Nephron (organoid): ENCODE measurements around the gene TMEM164.

Experiments used
- H3K27ac Mint-ChIP-seq, 3 experiments: 2 replicates each; pipeline ENCODE4 v1.8.0; 2020; ENCODE audit warnings: mixed read lengths in 3 of 3, mild to moderate bottlenecking in 2 of 3, moderate library complexity in 1 of 3
- H3K27me3 Mint-ChIP-seq: 2 replicates; pipeline ENCODE4 v1.8.0; 2021; ENCODE audit warnings: low read depth, mild to moderate bottlenecking, moderate library complexity, mixed read lengths
- H3K36me3 Mint-ChIP-seq: 2 replicates; pipeline ENCODE4 v1.8.0; 2020; ENCODE audit warnings: low read depth, mixed read lengths
- H3K4me1 Mint-ChIP-seq: 2 replicates; pipeline ENCODE4 v1.8.0; 2020; ENCODE audit warnings: mixed read lengths
- H3K4me3 Mint-ChIP-seq, 3 experiments: 2 replicates each; pipeline ENCODE4 v1.8.0; 2020; ENCODE audit warnings: mild to moderate bottlenecking in 3 of 3, mixed read lengths in 3 of 3, moderate library complexity in 2 of 3
- H3K9me3 Mint-ChIP-seq: 2 replicates; pipeline ENCODE4 v1.8.0; 2020; ENCODE audit warnings: mixed read lengths
- CTCF ChIP-seq, 3 experiments: fragments of 200-600 bp; sonication (generic); IDR thresholded peaks; one replicate each; pipeline ENCODE4 v1.5.0; 2021; ENCODE audit warnings: antibody characterized with exemption in 3 of 3; ENCODE audit not compliant: unreplicated experiment in 3 of 3

TMEM164 gene

DNA sequence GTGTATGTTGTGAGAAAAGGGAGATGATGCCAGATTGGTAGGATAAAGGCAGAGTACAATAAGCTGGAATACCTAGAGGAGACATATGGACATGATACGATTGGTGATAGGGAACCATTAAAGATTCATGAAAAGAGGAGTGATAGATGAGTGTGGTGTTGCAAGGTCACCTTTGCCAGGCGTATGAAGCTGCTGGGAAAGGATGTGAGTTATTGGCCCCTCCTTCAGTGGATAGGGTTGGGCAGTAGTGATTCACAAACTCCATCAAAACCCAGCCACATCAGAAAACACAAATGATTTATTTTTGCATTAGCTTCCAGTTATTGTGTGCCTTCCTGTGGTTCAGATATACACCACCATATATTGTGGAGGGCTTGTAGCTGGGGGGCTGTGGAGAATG, 34.3 kb downstream of the TMEM164 start:
- no peak for TF ChIP-seq CTCF (IDR thresholded peaks at IDR 0.05; ENCODE audit: unreplicated experiment in 3 of 3)
- Mint-ChIP-seq H3K9me3 (no peaks in the 10 kb centered on the region), H3K4me1 (peaks cover 48% of the 10 kb centered on the region), H3K27me3 (no peaks in the 10 kb centered on the region), H3K36me3 (peaks cover 26% of the 10 kb centered on the region), H3K4me3 (no peak overlapping the region), H3K27ac (no peak overlapping the region)

- no peak for TF ChIP-seq CTCF (IDR thresholded peaks at IDR 0.05; ENCODE audit: unreplicated experiment in 3 of 3)
- Mint-ChIP-seq H3K36me3 (peaks cover 27% of the 10 kb centered on the region), H3K27ac (no peak overlapping the region), H3K4me3 (no peak overlapping the region), H3K27me3 (no peaks in the 10 kb centered on the region), H3K9me3 (no peaks in the 10 kb centered on the region), H3K4me1 (peaks cover 43% of the 10 kb centered on the region)
Measured at GRCh38 chrX:110038900-110039299, 36.0 kb downstream of the TMEM164 start.

DNA sequence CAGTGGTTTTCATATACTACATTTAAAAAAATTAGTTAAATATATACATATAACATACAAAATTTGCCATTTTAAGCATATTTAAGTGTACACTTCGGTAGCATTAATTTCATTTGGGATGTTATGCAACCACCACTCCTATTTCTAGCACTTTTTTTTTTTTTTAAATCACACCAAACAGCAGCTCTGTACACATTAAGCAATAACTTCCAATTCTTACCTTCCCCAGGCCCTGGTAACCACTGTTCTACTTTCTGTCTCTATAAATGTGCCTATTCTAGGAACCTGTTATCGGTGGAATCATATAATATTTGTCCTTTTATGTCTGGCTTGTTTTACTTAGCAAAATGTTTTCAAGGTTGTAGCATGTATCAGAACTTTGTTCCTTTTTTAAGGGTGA, 39.1 kb downstream of the TMEM164 start:
- TF ChIP-seq CTCF (IDR thresholded peaks at IDR 0.05; ENCODE audit: unreplicated experiment in 3 of 3) = no peak
- Mint-ChIP-seq H3K4me3 (peak overlapping the region in 1 of 3 experiments; percentile 12), H3K36me3 (peaks cover 17% of the 10 kb centered on the region), H3K27ac (peak overlapping the region in 2 of 3 experiments; percentile 3 to 63), H3K4me1 (peaks cover 65% of the 10 kb centered on the region), H3K9me3 (no peaks in the 10 kb centered on the region), H3K27me3 (no peaks in the 10 kb centered on the region)

- peaks cover 68% of the 10 kb centered on the region for H3K4me1 Mint-ChIP-seq
- no peak for TF ChIP-seq CTCF (IDR thresholded peaks at IDR 0.05; ENCODE audit: unreplicated experiment in 3 of 3)
- peaks cover 15% of the 10 kb centered on the region for H3K36me3 Mint-ChIP-seq
- H3K27ac Mint-ChIP-seq = peak overlapping the region in 2 of 3 experiments; percentile 3 to 63
- H3K4me3 Mint-ChIP-seq = peak overlapping the region in 1 of 3 experiments; percentile 12
- H3K9me3 Mint-ChIP-seq = no peaks in the 10 kb centered on the region
- no peaks in the 10 kb centered on the region for H3K27me3 Mint-ChIP-seq
Measured at GRCh38 chrX:110042496-110042895, 39.6 kb downstream of the TMEM164 start.

DNA sequence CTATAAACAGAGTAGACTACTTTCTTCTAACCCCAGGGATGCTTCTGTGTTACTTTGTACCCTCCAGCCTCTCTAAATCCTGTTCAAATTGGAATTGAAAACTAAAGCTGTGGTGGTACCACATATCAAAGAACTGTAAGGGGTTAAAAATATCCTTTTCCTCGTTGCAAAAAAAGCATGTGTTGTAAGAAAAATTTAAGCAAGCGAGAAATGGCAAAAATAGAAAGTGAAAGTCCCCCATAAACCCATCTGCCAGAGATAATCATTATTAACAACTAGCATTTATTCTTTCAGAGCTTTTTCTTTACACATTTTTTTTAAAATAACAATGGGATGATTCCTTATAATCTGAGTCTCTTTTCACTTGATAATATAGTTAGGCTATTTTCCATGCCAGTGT, 40.6 kb downstream of the TMEM164 start:
- no peak for TF ChIP-seq CTCF (IDR thresholded peaks at IDR 0.05; ENCODE audit: unreplicated experiment in 3 of 3)
- no peaks in the 10 kb centered on the region for H3K9me3 Mint-ChIP-seq
- H3K27me3 Mint-ChIP-seq = no peaks in the 10 kb centered on the region
- no peak overlapping the region for H3K4me3 Mint-ChIP-seq
- H3K36me3 Mint-ChIP-seq = peaks cover 12% of the 10 kb centered on the region
- H3K4me1 Mint-ChIP-seq = peaks cover 78% of the 10 kb centered on the region
- H3K27ac Mint-ChIP-seq = no peak overlapping the region

DNA sequence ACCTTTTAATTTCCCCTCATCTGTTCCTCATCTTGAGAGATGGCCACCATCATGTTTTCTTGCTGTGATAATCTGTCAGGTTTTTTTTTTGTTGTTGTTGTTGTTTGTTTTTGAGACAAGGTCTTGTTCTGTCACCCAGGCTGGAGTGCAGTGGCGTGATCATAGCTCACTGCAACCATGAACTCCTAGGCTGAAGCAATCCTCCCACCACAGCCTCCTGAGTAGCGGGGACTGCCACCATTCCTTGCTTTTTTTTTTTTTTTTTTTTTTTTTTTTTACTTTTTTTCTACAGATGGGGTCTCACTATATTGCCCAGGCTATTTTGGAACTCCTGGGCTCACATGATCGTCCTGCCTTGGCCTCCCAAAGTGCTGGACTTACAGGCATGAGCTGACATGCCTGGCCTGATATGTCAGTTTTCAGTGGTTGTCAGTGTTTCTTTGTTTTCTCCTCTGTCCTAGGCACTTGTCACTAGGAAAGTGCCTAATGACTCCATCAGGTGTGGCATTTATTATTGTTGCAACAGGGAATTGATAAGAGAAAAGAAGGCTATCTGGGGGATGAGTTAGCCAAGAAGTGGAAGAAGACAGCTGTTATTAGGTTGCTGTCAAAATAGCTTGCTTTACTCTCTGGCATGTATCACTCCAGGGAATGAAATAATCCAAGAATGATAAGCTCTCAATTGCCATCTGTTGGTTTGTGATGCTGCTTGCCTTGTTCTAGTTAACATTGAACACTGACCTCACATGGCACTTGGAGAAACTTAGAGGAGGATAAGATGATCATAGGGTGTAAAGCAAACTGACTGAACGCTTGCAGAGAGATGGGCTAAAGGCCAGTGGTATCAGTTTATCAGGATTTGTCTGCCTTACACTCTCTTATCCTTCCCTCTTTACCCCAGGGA, 41.7 kb downstream of the TMEM164 start:
- no peak for TF ChIP-seq CTCF (IDR thresholded peaks at IDR 0.05; ENCODE audit: unreplicated experiment in 3 of 3)
- no peaks in the 10 kb centered on the region for H3K9me3 Mint-ChIP-seq
- no peak overlapping the region for H3K4me3 Mint-ChIP-seq
- H3K27me3 Mint-ChIP-seq = no peaks in the 10 kb centered on the region
- H3K36me3 Mint-ChIP-seq = peaks cover 16% of the 10 kb centered on the region
- H3K27ac Mint-ChIP-seq = peak overlapping the region in 2 of 3 experiments; percentile 25 to 39
- peaks cover 78% of the 10 kb centered on the region for H3K4me1 Mint-ChIP-seq
